CD4-positive, CD25-positive, alpha-beta regulatory T cell (primary cell): ENCODE data around the gene PAPOLA. TPM values are rescaled to one million over a fixed set of nuclear protein-coding genes. Genes with fewer than 3 reads are reported as not detected.

Experiments used
- ATAC-seq, 2 donors: fragments of 150-1000 bp; cut with Tn5 transposase; one replicate each; pipeline ENCODE4 v1.10.0; 2021; ENCODE audit warnings: low read depth in 2 of 2, moderate number of reproducible peaks in 2 of 2, moderate library complexity in 1 of 2
- DNase-seq, 3 donors: peaks; one replicate each; pipeline versions ENCODE4 v3.0.0 to v3.0.0-alpha.2; 2012 to 2022; ENCODE audit warnings: mixed read lengths in 1 of 3
- H3K27ac ChIP-seq: one replicate; pipeline ENCODE4 v1.7.0; 2013; ENCODE audit warnings: mild to moderate bottlenecking, low read length; ENCODE audit not compliant: insufficient read depth, poor library complexity, severe bottlenecking
- H3K27me3 ChIP-seq: one replicate; pipeline ENCODE4 v1.7.0; 2013; ENCODE audit warnings: low read length; ENCODE audit not compliant: control insufficient read depth, insufficient read depth
- H3K36me3 ChIP-seq: one replicate; pipeline ENCODE4 v1.7.0; 2013; ENCODE audit warnings: mild to moderate bottlenecking, low read length, moderate library complexity; ENCODE audit not compliant: control insufficient read depth, insufficient read depth
- H3K4me1 ChIP-seq: 2 replicates; pipeline ENCODE4 v1.7.0; 2013; ENCODE audit warnings: mild to moderate bottlenecking, low read length; ENCODE audit not compliant: insufficient read depth, control insufficient read depth, poor library complexity, severe bottlenecking
- H3K4me3 ChIP-seq: one replicate; pipeline ENCODE4 v1.7.0; 2013; ENCODE audit warnings: low read depth, mild to moderate bottlenecking, low read length, moderate library complexity
- H3K9me3 ChIP-seq, 2 experiments: 1 replicate in 1 of 2; 2 replicates in 1 of 2; pipeline ENCODE4 v1.7.0; 2013; ENCODE audit warnings: low read length in 2 of 2, mild to moderate bottlenecking in 1 of 2, moderate library complexity in 1 of 2; ENCODE audit not compliant: control insufficient read depth in 2 of 2
- H3K27ac Mint-ChIP-seq, 3 donors: one replicate each; pipeline ENCODE4 v1.8.0; 2020 to 2022; ENCODE audit warnings: mild to moderate bottlenecking in 3 of 3, mixed read lengths in 3 of 3, moderate library complexity in 2 of 3
- H3K27me3 Mint-ChIP-seq: one replicate; pipeline ENCODE4 v1.8.0; 2022; ENCODE audit warnings: mild to moderate bottlenecking, mixed read lengths
- H3K36me3 Mint-ChIP-seq: one replicate; pipeline ENCODE4 v1.8.0; 2020; ENCODE audit warnings: mixed read lengths
- H3K4me1 Mint-ChIP-seq, 4 donors: one replicate each; pipeline ENCODE4 v1.8.0; 2020 to 2022; ENCODE audit warnings: mixed read lengths in 4 of 4, mild to moderate bottlenecking in 1 of 4
- H3K4me3 Mint-ChIP-seq, 4 donors: one replicate each; pipeline ENCODE4 v1.8.0; 2020 to 2022; ENCODE audit warnings: mild to moderate bottlenecking in 4 of 4, mixed read lengths in 4 of 4, moderate library complexity in 3 of 4
- H3K9me3 Mint-ChIP-seq, 7 donors: one replicate each; pipeline ENCODE4 v1.8.0; 2020 to 2022; ENCODE audit warnings: mixed read lengths in 7 of 7, mild to moderate bottlenecking in 3 of 7, moderate library complexity in 2 of 7
- polyA plus RNA-seq, 4 donors: library from polyadenylated mRNA; unstranded; fragments of 300-500 nt; fragmentation: Illumina TruSeq; gene quantifications; one replicate each; pipeline ENCODE4 v1.2.3, GENCODE V29; 2021
- total RNA-seq: library from RNA; stranded (reverse); gene quantifications from one replicate; pipeline ENCODE4 v1.2.3, GENCODE V29; 2022

Gene PAPOLA
- total RNA-seq (189 TPM), polyA plus RNA-seq (10 to 100 TPM; 57.9 to 75.2 (median 60.1) TPM)

GRCh38 chr14:96501740-96502620, at the start of gene PAPOLA:
PAPOLA (plus strand) TSS chr14:96502382; CDS start chr14:96502593, 211 bp downstream.
- H3K36me3 Mint-ChIP-seq = no peaks in the 10 kb centered on the region
- Histone ChIP-seq H3K36me3 (peaks cover 2% of the 10 kb centered on the region), H3K4me1 (peaks cover 47% of the 10 kb centered on the region), H3K27me3 (no peaks in the 10 kb centered on the region), H3K9me3 (no peaks in the 10 kb centered on the region), H3K27ac (peak within 1 kb of the TSS; percentile 95), H3K4me3 (peak within 1 kb of the TSS; percentile 88)
- DNase-seq (peak; percentile 94 to 97 (median 95)), ATAC-seq (peak; percentile 91 to 95)
- H3K27me3 Mint-ChIP-seq = peaks cover 11% of the 10 kb centered on the region
- H3K9me3 Mint-ChIP-seq = no peaks in the 10 kb centered on the region
- peak within 1 kb of the TSS; percentile 95 to 98 (median 98) for H3K4me3 Mint-ChIP-seq
- peaks cover 26 to 54% (median 42%) of the 10 kb centered on the region in 4 donors for H3K4me1 Mint-ChIP-seq
- peak within 1 kb of the TSS; percentile 95 to 98 (median 97) for H3K27ac Mint-ChIP-seq

GRCh38 chr14:96452684-96453083, 49.5 kb upstream of the PAPOLA start:
- H3K27ac ChIP-seq = no peak overlapping the region
- DNase-seq = no peak
- Mint-ChIP-seq H3K36me3 (no peaks in the 10 kb centered on the region), H3K9me3 (no peaks in the 10 kb centered on the region), H3K27me3 (peaks cover 21% of the 10 kb centered on the region), H3K4me1 (no peaks in the 10 kb centered on the region), H3K4me3 (no peak overlapping the region), H3K27ac (no peak overlapping the region)
- no peaks in the 10 kb centered on the region for H3K9me3 ChIP-seq
- no peak for ATAC-seq
- no peaks in the 10 kb centered on the region for H3K36me3 ChIP-seq
- H3K4me1 ChIP-seq = no peaks in the 10 kb centered on the region
- no peaks in the 10 kb centered on the region for H3K27me3 ChIP-seq
- no peak overlapping the region for H3K4me3 ChIP-seq

- H3K27ac Mint-ChIP-seq = no peak overlapping the region
- H3K27me3 Mint-ChIP-seq = peaks cover 27% of the 10 kb centered on the region
- H3K9me3 Mint-ChIP-seq = no peaks in the 10 kb centered on the region
- H3K4me1 ChIP-seq = no peaks in the 10 kb centered on the region
- no peak for ATAC-seq
- H3K36me3 ChIP-seq = no peaks in the 10 kb centered on the region
- no peaks in the 10 kb centered on the region for H3K36me3 Mint-ChIP-seq
- peaks cover 0 to 2% (median 0%) of the 10 kb centered on the region in 4 donors for H3K4me1 Mint-ChIP-seq
- no peaks in the 10 kb centered on the region for H3K27me3 ChIP-seq
- H3K4me3 ChIP-seq = no peak overlapping the region
- no peak for DNase-seq
- H3K4me3 Mint-ChIP-seq = no peak overlapping the region
- no peaks in the 10 kb centered on the region for H3K9me3 ChIP-seq
- H3K27ac ChIP-seq = no peak overlapping the region
Observed at GRCh38 chr14:96455588-96455987, 46.6 kb upstream of the PAPOLA start.

- no peak overlapping the region for H3K4me3 Mint-ChIP-seq
- H3K27ac Mint-ChIP-seq = no peak overlapping the region
- H3K36me3 Mint-ChIP-seq = no peaks in the 10 kb centered on the region
Observed at GRCh38 chr14:96459851-96460250, 42.3 kb upstream of the PAPOLA start.

GRCh38 chr14:96461950-96462798, 40.0 kb upstream of the PAPOLA start:
- Histone ChIP-seq H3K4me1 (no peaks in the 10 kb centered on the region), H3K36me3 (no peaks in the 10 kb centered on the region), H3K9me3 (no peaks in the 10 kb centered on the region), H3K4me3 (no peak overlapping the region), H3K27me3 (no peaks in the 10 kb centered on the region), H3K27ac (no peak overlapping the region)
- H3K36me3 Mint-ChIP-seq = no peaks in the 10 kb centered on the region
- H3K9me3 Mint-ChIP-seq = no peaks in the 10 kb centered on the region
- ATAC-seq (no peak), DNase-seq (no peak)
- H3K27me3 Mint-ChIP-seq = peaks cover 23% of the 10 kb centered on the region
- H3K4me3 Mint-ChIP-seq = no peak overlapping the region
- H3K27ac Mint-ChIP-seq = no peak overlapping the region
- H3K4me1 Mint-ChIP-seq = peaks cover 0 to 4% (median 2%) of the 10 kb centered on the region in 4 donors

More at GRCh38 chr14:96459851-96460250, 42.3 kb upstream of the PAPOLA start:
- Mint-ChIP-seq H3K9me3 (no peaks in the 10 kb centered on the region), H3K4me1 (peaks cover 0 to 4% (median 2%) of the 10 kb centered on the region in 4 donors), H3K27me3 (peaks cover 27% of the 10 kb centered on the region)
- ATAC-seq (no peak), DNase-seq (no peak)
- Histone ChIP-seq H3K4me1 (no peaks in the 10 kb centered on the region), H3K27ac (no peak overlapping the region), H3K9me3 (no peaks in the 10 kb centered on the region), H3K27me3 (no peaks in the 10 kb centered on the region), H3K36me3 (no peaks in the 10 kb centered on the region), H3K4me3 (no peak overlapping the region)

- H3K4me1 ChIP-seq = no peaks in the 10 kb centered on the region
- Mint-ChIP-seq H3K4me3 (no peak overlapping the region), H3K27ac (no peak overlapping the region), H3K4me1 (peaks cover 0 to 4% (median 2%) of the 10 kb centered on the region in 4 donors), H3K36me3 (no peaks in the 10 kb centered on the region), H3K27me3 (peaks cover 15% of the 10 kb centered on the region), H3K9me3 (no peaks in the 10 kb centered on the region)
- ATAC-seq (no peak), DNase-seq (no peak)
- H3K4me3 ChIP-seq = no peak overlapping the region
- no peaks in the 10 kb centered on the region for H3K27me3 ChIP-seq
- no peaks in the 10 kb centered on the region for H3K36me3 ChIP-seq
- H3K27ac ChIP-seq = no peak overlapping the region
- no peaks in the 10 kb centered on the region for H3K9me3 ChIP-seq
Observed at GRCh38 chr14:96464136-96464535, 38.0 kb upstream of the PAPOLA start.

- H3K27ac Mint-ChIP-seq = no peak overlapping the region
- peaks cover 0 to 2% (median under 1%) of the 10 kb centered on the region in 4 donors for H3K4me1 Mint-ChIP-seq
- no peaks in the 10 kb centered on the region for H3K9me3 Mint-ChIP-seq
- H3K27me3 Mint-ChIP-seq = peaks cover 16% of the 10 kb centered on the region
- DNase-seq (no peak), ATAC-seq (no peak)
- no peak overlapping the region for H3K4me3 Mint-ChIP-seq
- Histone ChIP-seq H3K9me3 (no peaks in the 10 kb centered on the region), H3K27ac (no peak overlapping the region), H3K27me3 (no peaks in the 10 kb centered on the region), H3K36me3 (no peaks in the 10 kb centered on the region), H3K4me3 (no peak overlapping the region), H3K4me1 (no peaks in the 10 kb centered on the region)
- no peaks in the 10 kb centered on the region for H3K36me3 Mint-ChIP-seq
Observed at GRCh38 chr14:96466918-96467317, 35.3 kb upstream of the PAPOLA start.
